SHP77 treated with DMSO at 0.1 percent for 48 hours (cell line): ENCODE measurements around the gene MAN1C1.
A peak's percentile ranks its signal among the peaks of the same experiment; 100 is the strongest.

Experiments used
- DNase-seq: peaks from one replicate; lab custom pipeline; 2025; lab: John Stamatoyannopoulos, UW

The MAN1C1 gene

DNA sequence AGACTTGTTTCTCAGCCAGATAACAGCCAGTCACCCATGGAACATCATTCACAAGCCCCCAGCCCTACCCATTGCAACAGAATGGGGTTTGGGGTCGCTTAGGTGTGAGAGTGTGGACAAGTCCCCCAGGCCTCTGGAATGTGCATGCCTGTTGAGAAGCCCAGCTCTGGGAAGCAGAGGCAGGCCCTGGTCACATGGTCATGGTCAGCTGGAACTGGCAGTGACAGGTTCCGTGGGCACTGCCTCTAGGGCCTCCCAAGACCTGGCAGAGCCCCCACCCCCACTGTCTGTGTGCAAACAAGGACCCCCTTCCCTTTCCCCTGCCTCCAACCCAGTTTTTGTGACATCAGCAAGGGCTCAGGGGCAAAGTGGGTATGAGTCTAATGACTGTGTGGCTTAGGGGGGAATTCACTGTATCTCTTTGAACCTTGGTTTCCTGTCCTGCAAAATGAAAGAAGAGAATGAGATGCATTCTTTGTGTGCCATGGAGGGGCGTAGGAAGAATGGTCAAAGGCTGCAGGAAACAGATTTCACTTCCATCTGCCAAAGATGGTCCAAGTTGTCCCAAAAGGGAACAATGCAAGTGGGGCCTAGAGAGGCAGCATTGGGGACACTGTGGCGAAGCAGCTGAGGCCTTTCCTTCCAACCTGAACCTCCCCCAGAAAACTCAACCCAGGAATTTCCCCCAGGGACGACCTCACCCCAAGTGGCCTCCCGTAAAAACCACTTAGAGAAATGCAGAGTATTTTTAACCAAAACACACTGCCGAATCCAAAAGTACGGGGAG, 148.7 kb downstream of the MAN1C1 start:
- DNase-seq, result no peak

DNA sequence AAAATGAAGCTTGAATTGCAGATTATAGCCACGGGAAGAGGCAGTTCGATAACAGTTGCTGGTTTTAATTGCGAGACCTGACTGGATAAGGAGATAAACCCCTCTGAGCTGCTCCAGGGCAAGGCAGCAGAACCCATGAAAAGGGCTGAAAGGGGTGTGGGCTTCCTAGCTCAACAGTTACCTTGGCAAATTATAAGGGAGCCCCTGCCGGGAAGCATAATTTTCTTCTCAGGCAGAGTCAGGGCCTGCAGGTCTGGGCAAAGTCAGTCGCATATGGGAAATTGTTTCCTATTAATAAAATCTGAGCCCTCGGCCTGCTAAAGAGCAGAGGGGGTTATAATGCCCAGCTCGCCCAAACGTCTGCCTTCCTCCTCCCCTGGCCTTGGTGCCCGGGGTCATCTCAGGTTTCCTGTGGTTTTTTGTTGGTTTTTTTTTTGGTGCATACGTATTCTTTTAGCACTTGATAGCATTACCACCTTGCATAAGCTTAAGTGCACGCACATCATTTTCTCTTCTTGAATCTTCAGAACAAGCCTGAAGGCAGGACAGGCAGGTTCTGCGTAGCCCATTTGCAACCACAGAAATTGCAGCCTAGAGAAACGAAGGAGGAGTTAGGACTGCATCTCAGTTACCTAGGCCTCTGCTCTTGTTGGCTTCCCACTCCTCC, 149.5 kb downstream of the MAN1C1 start:
- no peak for DNase-seq

DNA sequence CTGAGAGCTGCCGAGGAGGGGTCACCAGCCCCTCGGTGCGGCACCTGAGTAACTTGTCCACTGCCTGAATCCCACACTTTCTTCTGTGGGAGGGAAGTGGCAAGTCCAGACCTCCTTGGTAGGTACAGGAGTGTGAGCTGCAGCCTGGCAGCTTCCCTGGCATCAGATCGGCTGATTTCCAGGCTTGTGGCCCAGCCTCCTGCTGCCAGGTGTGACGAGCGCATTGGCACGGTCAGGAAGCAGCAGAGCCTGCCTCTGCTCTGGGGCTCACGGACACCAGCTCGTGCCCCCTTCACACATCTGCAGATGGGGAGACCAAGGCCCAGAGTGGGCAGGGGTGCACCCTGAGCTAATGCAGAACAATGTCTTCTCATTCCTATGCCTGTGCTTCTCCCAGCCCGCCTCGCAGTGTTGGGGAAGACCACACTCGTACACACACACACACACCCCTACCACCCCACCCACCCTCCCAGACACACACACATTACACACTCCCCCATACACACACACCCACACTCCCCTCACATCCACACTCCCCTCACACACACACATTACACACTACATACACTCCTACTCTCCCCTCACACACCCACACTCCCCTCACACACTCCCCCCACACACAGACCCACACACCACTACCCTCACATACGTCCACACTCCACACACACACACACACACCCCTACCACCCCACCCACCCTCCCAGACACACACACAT, 150.3 kb downstream of the MAN1C1 start:
- DNase-seq, result no peak

DNA sequence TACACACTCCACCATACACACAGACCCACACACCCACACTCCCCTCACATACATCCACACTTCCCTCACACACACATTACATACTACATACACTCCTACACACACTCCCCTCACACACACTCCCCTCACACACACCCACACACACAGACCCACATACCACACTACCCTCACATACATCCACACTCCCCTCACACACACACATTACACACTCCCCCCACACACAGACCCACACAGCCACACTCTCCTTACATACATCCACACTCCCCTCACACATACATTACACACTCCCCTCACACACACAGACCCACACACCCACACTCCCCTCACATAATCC, 150.8 kb downstream of the MAN1C1 start:
- no peak for DNase-seq

DNA sequence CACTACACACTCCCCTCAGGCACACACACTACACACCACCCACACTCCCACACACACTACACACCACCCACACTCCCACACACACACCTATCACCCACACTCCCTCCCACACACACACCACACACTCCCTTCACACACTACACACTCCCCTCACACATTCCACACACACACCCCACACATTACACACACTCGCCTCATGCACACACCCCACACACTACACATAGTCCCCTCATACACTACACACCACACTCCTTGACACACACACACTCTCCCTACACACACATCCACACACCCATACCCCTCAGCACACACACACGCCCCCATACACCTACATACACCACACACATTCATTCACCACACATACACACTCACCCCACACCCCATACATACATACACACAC, 152.4 kb downstream of the MAN1C1 start:
- DNase-seq, result no peak

DNA sequence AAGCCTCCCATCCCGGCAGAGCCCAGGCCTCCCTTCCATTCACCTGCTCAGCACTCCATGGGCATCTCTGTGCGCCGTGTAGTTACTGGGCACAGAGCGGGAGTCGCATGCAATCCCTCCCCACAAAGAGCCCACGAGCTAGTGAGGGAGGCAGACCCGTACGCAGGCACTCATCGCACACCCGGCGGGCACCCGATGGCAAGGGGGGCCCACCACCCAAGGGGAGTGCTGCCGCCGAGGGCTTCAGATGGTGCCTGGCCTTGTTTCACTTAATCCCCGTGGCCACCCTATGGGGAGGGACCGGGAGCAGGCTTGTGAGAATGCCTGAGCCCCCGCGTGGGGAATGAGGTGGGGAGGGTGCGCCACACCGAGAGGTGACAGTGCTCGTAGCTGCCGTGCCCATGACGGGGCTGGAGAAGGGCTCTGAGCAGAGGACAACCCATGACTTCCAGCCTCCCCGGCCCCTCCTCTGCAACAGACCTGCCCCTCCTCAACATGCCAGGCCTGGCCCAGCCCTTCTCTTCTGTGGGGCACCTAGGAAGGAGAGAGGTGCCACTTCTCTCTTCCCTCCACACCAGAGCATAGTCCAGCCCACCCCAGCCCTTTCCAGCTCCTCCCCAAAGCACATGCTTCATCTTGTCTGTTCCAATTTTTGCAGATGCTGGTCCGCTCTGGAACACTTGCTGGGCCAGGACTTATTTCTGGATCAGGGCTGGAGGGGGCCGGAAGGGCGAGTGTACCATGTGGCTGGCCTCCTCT, 153.2 kb downstream of the MAN1C1 start:
- no peak for DNase-seq

DNA sequence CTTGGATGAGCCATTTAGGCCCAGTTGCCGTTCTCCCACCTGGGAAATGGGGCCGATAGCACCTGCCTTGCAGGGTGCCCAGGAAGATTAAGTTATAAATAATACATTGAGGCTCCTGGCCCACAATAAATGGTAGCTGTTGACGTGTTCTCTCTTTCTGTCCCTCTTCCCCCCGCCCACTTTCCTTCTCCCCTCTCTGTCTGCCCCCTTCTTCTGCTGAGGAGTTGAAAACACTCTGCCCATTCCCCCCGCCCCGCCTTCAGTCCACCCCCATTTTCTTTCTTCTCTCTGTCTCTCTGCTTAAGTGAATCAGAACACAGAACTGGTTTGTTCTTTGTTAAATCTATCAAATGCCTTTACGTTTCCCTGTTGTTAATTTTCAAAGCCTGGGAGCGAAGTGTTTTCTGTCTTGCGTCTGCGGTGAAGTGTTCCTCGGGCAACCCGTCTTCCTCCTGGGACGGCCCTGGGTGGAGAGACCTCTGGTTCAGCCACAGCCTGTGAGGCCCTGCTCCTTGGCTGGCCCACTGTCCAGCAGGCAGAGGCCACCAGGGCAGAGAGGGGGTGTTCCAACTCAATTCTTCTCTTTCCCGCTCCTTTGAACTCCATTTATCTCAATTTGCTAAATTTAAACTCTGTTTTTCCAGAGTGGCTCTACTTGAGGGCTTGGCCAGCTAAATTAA, 154.1 kb downstream of the MAN1C1 start:
- DNase-seq, result no peak

DNA sequence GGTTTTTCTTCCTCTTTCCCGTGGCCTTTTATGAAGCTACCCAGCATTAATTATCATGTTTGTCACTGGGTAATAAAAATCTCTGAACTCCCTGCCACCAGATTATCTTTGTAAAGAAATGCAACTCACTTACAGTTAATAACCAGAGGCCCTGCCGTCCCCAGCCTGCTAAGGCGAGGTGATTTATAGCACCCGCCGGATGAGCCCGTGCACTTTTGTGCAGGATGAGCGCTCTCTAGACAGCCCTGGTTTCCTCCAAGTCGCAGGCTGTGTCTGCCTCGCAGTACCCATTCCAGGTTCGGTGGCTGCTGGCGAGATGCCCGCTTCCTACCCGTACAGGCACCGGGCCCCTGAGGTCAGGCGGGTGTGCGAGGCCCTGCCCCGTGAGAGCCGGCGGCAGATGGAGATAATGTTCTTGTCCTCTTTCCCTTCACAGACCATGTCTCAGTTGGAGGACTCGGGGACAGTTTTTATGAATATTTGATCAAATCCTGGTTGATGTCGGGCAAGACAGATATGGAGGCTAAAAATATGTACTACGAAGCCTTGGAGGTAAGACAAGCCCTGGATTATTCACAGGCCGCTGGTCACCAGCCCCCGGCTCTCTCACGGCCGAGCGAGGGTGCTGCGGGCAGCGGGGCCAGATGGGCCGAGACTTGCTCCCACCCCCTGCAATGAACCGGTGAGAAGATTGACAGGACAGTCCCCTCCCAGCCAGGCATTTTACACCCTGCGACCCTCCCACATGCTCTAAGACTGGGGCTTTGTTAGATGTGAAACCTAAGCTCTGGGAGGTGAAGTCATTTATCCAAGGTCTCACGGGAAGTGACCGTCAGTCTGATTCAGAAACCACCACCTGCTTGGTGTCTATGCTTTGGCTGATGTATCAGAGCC, 154.9 kb downstream of the MAN1C1 start:
- DNase-seq, result peak; percentile 29

DNA sequence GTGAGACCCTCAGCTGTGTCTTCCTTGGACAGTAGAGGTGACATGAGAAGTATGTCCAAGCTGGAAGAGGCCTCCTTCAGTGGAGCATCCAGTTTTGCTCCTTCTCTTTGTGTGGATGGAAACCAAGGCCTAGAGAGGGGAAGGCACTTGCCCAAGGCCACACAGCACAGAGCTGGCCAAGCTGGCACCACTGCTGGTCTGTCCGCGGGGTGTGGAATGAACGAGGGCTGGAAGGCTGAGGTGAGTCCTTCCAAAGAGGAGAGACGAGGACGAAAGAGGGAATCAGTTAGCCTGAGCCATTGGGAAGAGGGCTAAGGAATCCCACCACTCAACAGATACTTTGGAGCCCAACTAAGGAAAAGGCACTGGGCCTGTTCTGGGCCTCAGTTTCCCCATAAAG, 155.6 kb downstream of the MAN1C1 start:
- DNase-seq, result no peak

DNA sequence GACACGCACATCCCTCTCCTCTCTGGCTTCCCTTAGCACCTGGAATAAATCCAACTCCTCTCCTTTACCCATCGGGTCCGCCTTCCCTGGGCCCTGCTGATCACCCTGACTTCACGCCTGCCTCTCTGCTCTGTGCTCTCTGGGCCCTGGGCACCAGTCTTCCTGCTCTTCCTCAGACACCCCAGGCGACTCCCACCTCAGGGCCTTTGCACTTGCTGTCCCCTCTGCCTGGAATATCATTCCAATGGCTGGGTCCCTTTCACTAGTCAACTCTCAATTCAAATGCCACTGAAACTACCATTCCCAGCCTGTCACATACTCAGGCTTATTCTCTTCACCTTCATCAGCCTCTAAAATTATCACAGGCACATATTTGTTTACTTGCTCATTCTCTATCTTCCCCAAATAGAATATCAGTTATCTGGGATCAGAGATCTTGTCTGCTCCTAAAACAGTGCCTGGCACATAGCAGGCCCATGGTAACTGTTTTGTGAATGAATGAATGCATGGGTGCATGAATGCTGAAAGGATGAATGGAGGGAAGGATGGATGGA, 156.2 kb downstream of the MAN1C1 start:
- DNase-seq, result no peak

DNA sequence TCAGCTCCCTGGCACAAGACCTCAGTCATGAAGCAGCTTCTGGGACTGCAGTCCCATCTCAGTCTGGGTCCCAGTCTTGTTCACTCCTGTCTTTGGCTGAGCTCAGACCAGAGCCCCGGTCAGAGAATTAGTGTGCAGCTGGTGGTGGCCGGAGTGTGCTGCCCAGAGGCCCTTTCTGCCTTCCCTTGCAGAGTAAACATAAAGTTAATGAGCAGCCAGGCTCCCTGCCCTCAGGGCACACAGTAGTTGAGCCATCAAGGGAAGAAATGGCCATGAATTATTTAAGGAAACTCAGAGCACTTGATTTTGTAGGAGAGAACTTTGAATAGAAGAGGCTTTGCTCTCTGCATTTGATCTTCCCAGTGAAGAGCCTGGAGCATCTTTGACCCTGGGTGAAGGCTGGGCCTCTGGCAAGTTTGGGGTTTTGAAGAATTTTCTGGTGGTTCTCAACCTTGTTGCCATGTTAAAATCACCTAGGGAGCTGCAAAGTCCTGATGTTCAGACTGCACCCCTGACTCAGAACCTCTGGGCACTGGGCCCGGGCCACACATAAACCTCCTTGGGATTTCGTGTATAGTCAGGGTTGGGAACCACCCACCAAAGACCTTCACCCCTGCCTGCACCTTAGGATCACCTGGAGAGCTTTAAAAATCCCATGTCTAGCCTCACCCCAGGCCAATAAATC, 157.0 kb downstream of the MAN1C1 start:
- DNase-seq, result peak; percentile 7

DNA sequence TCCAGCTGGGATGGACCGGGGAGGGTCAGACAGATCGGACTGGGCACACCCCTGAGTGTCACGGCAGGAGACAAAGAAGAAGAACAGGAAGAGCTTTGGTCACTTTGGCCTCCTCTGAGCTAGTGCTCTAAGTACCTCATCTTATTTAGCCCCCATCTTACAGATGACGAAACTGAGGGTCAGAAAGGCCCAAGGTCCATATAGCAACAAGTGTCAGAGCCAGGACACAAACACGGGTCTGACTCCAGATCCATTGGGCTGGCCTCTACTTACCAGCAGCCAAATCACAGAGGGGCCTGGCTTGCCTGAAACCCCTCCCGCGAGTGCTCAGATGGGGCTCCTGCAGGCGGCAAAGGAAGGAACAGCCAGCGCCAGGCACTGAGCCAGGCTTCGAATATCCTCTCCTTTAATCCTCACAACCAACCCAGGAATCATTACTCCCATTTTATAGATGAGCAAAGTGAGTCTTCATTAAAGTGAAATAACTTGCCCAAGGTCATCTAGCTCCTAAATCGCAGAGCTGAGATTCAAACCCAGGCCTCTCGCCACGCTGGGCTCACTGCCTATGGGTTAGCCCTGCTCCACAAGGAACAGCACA, 157.7 kb downstream of the MAN1C1 start:
- no peak for DNase-seq

DNA sequence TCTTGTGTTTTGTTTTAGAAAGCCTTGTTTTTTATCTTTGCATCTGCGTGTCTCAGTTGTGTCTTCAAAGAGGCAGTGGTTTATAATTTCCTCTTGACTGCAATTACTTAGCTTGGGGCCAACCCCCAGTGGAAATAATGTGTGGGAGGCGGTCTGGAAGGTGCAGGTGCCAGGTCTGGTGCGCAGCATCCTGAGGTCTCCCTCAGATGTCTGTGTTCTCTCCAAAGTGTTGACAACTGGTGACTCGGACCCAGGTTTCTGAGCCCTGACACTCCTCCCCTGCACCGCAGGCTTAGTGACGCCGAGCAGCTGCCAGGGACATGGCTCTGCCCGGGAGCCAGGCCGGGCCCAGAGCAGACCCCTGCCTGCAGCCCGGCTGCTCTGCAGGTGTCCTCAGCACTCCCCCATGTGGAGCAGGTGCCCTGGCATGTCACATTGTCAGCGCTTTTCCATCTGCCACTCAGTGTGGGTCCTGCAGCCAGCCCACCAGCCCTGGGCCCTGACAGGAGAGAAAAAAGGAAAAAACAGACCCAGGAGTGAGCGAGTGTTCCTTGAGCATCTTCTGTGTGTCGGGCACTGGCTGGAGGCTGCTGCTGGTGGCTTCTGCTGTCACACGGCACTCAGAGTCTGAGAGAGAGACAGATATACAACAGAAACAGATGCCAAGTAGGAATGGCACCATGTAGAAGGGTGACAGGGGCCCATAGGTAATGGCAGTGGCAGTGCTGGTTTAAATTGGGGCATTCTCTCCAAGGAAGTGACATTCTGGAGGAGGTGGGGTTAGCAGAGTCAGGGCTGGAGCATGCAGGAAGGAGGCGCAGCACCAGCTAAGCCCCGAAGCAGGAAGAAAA, 158.6 kb downstream of the MAN1C1 start:
- peak; percentile 76 for DNase-seq

DNA sequence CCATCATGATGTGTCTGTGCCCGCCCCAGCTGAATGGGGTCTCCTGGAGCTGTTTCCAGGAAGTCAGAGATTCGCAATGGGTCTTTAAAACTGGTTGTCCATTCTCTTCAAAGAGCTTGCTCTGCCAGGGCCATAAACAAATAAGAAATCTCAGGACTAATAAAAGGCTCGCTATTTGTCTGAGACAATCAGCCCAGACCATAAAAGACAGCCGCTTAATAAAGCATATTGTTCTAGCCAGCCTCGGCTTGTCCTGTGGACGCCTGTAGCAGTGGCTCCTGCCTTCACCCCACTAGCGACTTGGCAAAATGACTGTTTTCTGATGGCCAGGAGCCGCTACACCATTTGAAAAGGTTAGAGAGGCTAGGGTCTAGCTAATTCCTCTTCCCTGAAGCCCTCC, 162.8 kb downstream of the MAN1C1 start:
- no peak for DNase-seq

DNA sequence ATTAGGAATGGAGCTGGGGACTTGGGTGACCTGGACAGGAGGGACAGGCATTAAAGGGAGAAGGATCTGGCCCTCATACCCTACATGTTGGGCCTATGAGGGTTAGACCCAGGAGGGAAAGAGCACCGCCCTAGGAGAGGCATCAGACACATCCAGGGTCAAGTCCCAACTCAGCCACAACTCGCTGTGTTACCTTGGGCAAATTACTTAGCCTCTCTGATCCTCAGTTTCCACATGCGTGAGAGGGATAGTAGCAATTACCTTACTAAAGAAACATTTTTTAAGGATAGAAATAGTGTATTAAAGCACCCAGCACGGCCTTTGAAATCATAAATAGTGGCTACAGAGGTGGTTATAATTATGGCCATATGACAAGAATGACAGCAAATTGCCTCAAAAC, 163.3 kb downstream of the MAN1C1 start:
- no peak for DNase-seq

DNA sequence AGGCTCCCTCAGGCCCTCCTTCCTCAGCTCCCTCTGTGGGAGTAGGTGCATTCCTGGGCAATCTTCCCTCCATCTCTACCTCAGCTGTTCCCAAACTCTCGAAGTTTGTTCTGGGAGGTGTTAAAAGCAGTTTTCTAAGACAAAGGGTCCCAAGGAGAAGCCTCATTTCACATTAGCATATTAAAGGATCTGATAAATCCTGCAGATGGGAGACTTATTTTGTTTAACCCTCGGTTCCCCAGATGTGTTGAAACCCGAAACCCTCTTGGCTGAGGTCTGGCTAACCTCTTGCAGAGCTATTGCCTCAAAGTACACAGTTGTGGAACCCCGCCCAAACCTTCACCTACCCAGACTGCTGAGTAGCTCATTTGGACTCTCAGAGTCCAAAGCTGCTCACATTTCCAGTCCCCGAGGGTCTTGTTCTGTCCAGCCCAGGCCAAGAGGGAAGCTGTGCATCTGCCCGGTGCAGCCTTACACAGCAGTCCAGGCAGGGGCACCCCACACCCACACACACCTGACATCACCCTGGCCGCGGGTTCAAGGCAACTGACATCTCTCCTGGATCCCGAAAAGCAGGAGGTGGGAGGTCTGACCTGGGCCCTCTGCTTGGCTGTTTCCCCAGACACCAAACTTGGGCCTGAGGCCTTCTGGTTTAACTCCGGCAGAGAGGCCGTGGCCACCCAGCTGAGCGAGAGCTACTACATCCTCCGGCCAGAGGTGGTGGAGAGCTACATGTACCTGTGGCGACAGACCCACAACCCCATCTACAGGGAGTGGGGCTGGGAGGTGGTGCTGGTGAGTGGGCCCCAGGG, 163.9 kb downstream of the MAN1C1 start:
- DNase-seq, result no peak

DNA sequence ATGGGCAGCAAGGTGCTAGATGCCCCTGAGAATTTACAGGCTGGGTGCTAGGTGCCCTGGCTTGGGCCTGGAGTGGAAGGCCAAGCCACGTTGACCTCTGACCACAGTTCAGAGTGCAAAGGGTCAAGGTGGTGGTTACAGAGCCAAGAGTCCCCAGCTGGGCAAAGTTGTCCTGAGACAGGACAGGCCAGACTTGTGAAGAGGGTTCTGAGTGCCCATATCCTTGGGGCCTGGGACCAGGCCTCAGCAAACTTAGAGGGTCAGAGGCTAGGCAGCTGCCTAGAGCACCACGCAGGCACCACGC, 164.5 kb downstream of the MAN1C1 start:
- no peak for DNase-seq

DNA sequence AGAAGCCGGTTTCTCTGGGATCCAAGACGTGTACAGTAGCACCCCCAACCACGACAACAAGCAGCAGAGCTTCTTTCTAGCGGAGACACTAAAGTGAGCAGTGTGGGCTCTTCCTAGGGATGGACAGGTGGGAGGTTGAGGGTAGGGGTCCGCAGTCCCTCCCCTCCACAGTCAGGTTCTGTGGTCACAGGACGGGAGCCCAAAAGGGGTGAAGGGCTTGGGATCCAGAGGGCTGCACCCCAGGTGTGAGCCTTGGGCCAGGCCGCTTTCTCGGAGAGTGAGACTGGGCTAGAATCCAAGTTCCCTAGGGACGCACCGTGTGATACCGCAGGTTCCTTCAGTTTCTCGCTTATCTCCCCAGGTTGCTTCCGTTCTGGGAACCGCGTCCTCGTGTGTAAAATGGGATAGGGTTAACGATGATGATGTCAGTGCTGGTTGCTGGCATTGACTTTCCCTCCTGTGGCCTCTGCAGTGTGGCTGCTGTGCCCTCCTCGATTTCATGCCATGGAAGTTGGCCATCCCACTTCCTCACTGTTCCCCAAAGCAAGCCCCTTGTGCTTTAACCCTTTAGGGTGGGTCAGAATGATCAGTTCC, 166.1 kb downstream of the MAN1C1 start:
- no peak for DNase-seq
